ENCODE data around the gene PPP2R2D. TPM values are rescaled to one million over a fixed set of nuclear protein-coding genes. Genes with fewer than 3 reads are reported as not detected.

PPP2R2D gene
- total RNA-seq, 1 experiment from 2014 or later = 35.1 TPM

GRCh38 chr10:131964298-131964697 is 63.5 kb downstream of the PPP2R2D start:
- Histone ChIP-seq H3K14ac (ENCODE audit: insufficient read depth, low read length) (no peak overlapping the region), H3K79me1 (ENCODE audit: insufficient read depth, low read depth, low read length, poor library complexity, severe bottlenecking) (no peaks in the 10 kb centered on the region), H3K27me3 (ENCODE audit: insufficient read depth, low read length) (no peaks in the 10 kb centered on the region), H3K4me2 (ENCODE audit: insufficient read depth, insufficient read length, low read length) (no peak overlapping the region), H2AFZ (ENCODE audit: low read length) (no peak overlapping the region), H3K27ac (ENCODE audit: insufficient read length, low read depth, low read length) (no peak overlapping the region), H3K4ac (ENCODE audit: low read depth, low read length) (no peak overlapping the region), H3K9me3 (ENCODE audit: control insufficient read depth, low read depth, low read length) (no peaks in the 10 kb centered on the region), H3K79me2 (ENCODE audit: insufficient read depth, low read length) (no peaks in the 10 kb centered on the region), H4K5ac (ENCODE audit: insufficient read length, low read depth, low read length) (no peak overlapping the region), H2AK5ac (ENCODE audit: insufficient read length, low read length) (no peak overlapping the region), H3K56ac (ENCODE audit: insufficient read length, low read depth, low read length) (no peak overlapping the region), H3T11ph (ENCODE audit: low read length) (no peak overlapping the region), H2BK20ac (ENCODE audit: low read depth, low read length, poor library complexity, severe bottlenecking) (no peak overlapping the region), H3K9ac (ENCODE audit: extremely low read depth, insufficient read length, low read length) (no peak overlapping the region), H4K91ac (ENCODE audit: insufficient read length, low read depth, low read length) (no peak overlapping the region), H3K18ac (ENCODE audit: insufficient read length, low read depth, low read length) (no peak overlapping the region), H4K8ac (replicated peaks; ENCODE audit: insufficient read length, low read depth, low read length) (no peak overlapping the region), H3K23ac (ENCODE audit: insufficient read length, low read depth, low read length) (no peak overlapping the region), H2BK15ac (ENCODE audit: low read depth, low read length) (no peak overlapping the region), H2BK5ac (ENCODE audit: insufficient read length, low read length) (no peak overlapping the region), H2BK12ac (ENCODE audit: insufficient read length, low read depth, low read length) (no peak overlapping the region), H2BK120ac (ENCODE audit: low read depth, low read length, poor library complexity, severe bottlenecking) (no peak overlapping the region), H3K23me2 (ENCODE audit: insufficient read length, low read depth, low read length, poor library complexity, severe bottlenecking) (peaks cover 4% of the 10 kb centered on the region), H4K20me1 (ENCODE audit: control insufficient read depth, insufficient read depth, insufficient read length) (peaks cover 3% of the 10 kb centered on the region), H3K4me1 (ENCODE audit: insufficient read depth, low read length) (no peaks in the 10 kb centered on the region)
- no peak for TF ChIP-seq CTCF (conservative IDR thresholded peaks at IDR 0.05)
- H3K36me3 Mint-ChIP-seq (ENCODE audit: insufficient read depth in 1 of 3, low read depth in 3 of 3) = peaks cover 11 to 30% (median 29%) of the 10 kb centered on the region in 3 experiments
- no peak for DNase-seq
- no peak overlapping the region for H3K27ac Mint-ChIP-seq
- H3K27me3 Mint-ChIP-seq (ENCODE audit: low read depth) = no peaks in the 10 kb centered on the region
- peaks cover 0 to under 1% of the 10 kb centered on the region in 2 experiments; a peak in 1 of 5 replicates for H3K9me3 Mint-ChIP-seq
- H3K4me3 Mint-ChIP-seq = no peak overlapping the region
- H3K4me1 Mint-ChIP-seq = 0 out of 4 replicates have a peak, but pooled peaks cover 0 to 6% of the 10 kb centered on the region in 2 experiments
- no CpG with 5 or more reads among the region's 9 CpGs for WGBS (ENCODE audit: extremely low coverage, insufficient read length, low lambda C conversion rate)
